Skin of body (tissue), 2 donors: ENCODE results near the gene WFIKKN1. TPM values are rescaled to one million over a fixed set of nuclear protein-coding genes. Genes with fewer than 3 reads are reported as not detected.
"Not testable (repeated sequence)": the region's sequence is repeated elsewhere in the genome, so short reads cannot be mapped to it uniquely, and the experiment has no call there.

ENCODE experiments used
- DNase-seq: peaks from one replicate; lab custom pipeline; 2025; lab: John Stamatoyannopoulos, UW
- total RNA-seq: library from RNA; depleted of rRNA; stranded (reverse); fragments of >200 nt; gene quantifications from one replicate; pipeline ENCODE4 v1.2.3, GENCODE V29; 2014

WFIKKN1 gene
- total RNA-seq, 1 donor from 2014 or later: 0.20 TPM

DNA sequence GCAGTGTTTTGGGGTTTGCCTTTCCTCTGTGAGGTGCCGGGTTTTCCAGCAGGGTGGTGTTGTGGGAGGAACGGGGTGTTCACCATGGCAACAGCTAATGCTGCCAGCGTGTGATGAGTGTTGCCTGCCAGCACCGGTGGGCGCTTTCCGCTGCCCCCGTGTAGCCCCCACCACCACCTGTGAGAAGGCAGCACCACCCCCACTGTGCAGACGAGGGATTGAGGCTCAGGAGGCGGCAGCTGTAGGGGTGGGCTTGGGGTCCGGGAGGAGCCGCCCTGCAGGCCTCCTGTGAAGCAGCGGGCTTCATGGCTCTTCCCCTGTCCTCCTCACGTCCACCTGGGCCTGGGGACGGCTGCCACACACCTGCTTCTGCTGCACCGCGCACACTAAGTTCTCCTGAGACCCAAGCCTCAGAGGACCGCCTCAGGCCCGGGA is 35.7 kb upstream of the WFIKKN1 start:
- no peak for DNase-seq

DNA sequence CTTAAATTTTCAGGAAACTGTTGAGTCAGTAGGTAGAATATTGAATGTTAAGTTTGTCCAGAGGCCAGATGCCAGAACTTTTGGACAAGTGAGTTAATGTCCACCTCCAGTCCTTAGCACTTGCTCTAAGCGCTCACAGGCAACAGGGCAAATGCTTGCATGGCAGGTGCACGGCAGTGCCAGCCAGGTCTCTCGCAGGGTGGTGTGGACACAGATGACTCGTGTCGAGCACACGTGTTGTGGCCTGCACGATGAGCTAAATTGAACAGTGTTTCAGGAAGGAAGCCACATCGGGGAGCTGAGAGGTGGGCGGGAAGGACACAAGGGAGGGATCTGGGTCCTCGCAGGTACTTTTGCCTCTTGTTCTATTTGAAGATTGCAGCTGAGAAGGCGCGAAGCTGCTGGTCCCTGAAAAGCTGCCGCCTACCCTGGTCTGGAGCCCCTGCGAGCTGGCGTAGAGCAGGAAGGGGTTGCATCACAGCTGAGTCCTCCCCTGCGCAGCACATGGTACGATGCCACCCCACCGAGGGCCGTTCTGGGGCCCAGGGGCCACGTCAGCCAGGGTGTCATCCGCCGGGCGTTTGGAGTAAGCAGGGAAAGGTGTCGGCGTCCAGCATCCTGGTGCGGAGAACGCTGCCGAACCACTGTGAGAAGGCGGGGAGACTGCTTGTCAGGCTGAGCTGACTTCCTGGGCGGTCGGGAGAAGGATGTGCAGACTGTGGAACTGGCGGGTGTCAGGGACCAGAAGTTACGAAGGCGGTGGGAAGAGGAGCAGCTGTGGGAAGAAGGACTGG is 34.6 kb upstream of the WFIKKN1 start:
- no peak for DNase-seq

DNA sequence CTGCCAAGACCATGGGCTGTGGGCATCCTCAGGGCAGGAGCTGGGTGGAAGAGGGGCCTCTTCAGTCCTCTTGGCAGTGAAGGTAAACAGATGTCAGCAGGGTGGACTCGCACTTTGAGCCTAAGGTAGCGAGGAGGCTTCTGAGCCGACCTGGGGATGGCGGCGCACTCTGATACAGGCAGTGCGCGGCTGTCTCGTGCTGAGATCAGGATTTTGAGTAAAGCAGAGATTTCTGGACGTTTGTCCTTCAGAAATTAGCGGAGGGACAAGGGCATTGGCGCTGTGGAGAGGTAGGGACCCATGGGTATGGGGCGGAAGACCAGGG is 34.1 kb upstream of the WFIKKN1 start:
- DNase-seq: no peak

DNA sequence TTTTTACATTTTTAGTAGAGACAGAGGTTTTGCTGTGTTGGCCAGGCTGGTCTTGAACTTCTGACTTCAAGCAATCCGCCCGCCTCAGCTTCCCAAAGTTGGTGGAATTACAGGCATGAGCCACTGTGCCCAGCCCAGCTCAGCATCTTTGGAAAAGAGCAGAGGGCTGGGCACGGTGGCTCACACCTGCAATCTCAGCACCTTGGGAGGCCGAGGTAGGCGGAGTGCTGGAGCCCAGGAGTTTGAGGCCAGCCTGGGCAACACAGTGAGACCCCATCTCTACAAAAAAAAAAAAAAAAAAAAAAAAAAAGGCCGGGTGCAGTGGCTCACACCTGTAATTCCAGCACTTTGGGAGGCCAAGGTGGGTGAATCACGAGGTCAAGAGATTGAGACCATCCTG is 33.1 kb upstream of the WFIKKN1 start:
- DNase-seq: not testable (repeated sequence)

DNA sequence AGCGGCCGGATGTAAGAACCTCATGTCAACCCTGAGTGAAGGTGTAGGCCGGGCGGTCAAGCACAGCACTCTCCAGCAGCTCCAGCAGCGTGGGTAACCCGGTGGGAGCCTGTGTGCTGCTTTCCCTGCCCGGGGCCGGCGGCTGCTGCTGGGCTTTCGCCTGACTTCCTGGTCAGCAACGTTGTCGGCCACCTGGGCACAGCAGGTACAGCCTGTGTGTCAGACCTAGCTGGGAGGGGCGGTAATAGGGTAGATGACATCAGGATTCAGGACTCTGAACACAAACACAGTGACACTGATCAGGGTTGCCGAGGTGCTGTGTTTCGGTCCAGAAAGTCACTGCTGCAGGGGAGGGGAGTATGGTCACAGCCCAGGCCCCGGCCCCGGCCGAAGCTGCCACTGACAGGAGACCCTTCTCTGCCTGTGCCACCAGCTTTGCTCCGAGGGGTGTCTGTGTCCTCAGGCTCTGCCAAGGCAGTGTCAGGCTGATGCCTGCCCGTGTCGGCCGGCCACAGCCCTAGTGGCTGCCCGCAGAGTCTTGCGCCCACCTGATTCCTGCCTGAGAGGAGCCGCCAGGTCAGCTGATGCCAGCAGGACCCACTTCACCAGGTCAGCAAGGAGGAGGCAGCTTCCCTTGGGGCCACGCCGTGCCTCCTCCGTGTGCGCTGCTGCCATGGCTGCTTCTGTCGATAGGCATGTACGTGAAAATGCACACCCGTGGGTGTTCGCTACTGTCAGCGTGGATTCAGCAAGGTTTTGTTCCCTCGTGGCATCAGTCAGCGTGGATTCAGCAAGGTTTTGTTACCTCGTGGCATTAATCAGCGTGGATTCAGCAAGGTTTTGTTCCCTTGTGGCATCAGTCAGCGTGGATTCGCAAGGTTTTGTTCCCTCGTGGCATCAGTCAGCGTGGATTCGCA is 31.7 kb upstream of the WFIKKN1 start:
- no peak for DNase-seq

DNA sequence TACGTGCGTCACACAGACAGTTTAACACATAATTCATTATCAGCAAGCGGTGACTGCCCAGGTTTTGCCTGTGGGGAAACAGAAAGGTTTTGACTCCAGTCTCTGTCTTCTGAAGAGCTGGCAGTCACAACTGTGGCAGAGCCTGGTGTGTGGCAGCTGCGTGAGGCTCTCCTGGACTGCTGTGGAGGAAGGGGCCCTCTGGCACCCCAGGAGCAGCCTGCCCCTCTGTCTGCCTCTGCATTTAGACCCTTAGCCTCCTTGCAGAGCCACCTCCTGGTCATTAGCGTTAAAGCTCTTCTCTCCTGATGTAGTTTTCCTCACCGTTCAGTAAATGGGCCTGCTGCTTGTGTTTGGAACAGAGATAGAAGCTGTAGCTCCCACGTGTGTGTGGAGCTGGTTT is 30.0 kb upstream of the WFIKKN1 start:
- no peak for DNase-seq

DNA sequence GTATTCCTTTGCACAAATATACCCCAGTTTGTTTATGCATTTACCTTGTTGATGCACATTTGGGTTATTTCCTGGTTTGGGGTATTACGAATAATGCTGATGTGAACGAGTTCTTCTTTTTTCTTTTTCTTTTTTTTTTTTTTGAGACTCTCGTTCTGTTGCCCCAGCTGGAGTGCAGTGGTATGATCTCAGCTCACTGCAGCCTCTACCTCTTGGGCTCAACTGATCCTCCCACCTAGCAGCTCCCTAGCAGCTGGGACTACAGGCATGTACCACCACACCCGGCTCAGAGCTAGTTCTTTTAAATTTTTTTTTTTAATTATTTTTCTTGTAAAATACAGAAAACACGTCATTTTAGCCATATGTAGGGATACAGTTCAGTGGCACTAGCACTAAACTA is 26.9 kb upstream of the WFIKKN1 start:
- DNase-seq: no peak

DNA sequence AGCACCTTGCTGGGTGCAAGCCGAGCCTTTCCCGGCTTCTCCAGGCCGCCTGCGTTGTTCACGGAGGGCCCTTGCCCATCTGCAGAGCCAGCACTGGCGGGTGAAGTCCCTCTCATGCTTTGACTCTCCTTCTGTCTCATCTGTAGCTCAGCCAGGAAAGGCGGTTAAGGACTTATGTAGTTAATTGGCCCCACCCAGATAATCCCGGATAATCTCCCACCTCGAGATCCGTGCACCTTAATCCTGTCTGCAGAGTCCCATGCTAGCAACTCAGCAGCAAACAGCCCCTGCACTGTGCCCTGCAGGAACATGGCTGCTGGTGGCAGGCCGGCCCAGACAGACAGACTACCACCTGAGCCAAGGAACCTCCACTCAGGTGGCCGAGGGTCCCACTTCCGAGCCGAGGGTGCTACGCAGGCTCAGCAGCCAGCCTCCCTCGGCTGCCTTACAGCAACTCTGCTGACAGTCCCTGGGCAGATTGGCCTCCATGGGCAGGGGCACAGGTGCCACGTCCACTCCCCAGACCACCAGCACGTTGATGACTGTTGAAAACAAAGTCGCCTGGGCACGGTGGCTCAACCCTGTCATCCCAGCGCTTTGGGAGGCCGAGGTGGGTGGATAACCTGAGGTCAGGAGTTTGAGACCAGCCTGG is 24.0 kb upstream of the WFIKKN1 start:
- no peak for DNase-seq

DNA sequence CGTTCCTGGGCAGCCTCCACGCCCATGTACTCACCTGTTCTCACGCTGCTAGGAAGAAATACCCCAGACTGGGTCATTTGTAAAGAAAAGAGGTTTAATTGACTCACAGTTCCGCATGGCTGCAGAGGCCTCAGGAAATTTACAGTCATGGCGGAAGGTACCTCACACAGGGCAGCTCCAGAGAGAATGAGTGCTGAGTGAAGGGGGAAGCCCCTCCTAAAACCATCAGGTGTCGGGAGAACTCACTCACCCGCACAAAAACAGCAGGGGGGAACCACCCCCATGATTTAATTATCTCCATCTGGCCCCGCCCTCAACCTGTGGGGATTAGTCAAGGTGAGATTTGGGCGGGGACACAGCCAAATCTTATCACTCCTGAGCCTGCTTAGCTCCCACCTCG is 22.8 kb upstream of the WFIKKN1 start:
- DNase-seq: no peak

DNA sequence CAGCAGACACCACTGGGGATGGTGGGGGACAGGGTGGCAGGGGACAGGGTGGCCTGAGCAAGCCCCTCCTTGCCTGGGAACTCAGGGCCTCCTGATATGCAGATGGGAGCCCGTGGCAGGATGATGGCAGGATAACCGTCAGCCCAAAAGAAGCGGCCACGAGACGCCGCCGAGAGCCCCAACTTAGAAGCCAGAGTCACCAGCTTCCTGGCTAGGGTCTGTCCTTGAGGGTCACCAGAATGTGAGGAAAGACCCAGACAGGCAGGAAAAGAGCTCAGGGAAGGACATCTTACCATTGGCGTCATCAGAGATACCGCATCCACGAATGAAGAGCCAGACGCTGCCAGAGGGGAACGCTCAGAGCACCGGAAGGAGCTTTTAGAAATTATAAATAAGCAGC is 21.5 kb upstream of the WFIKKN1 start:
- no peak for DNase-seq

DNA sequence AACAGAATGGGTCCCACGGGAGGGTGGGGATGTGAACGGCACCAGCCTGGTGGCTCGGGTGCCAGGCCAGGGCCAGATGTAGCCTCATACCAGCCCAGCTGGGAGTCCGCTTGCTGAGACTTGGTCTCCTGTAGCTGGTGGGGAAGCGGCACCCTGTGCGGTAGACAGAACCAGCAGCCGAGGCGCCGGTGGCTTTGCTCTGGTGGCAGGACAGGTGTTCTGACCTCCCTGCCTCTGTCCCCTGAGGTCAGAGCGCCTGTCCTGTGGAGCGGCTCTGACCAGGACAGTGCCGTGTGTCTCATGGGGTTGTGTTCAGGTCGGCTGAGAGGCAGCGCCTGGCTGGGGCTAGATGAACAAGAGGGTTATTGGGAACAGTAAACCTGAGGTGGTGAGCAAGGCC is 20.8 kb upstream of the WFIKKN1 start:
- DNase-seq: no peak

DNA sequence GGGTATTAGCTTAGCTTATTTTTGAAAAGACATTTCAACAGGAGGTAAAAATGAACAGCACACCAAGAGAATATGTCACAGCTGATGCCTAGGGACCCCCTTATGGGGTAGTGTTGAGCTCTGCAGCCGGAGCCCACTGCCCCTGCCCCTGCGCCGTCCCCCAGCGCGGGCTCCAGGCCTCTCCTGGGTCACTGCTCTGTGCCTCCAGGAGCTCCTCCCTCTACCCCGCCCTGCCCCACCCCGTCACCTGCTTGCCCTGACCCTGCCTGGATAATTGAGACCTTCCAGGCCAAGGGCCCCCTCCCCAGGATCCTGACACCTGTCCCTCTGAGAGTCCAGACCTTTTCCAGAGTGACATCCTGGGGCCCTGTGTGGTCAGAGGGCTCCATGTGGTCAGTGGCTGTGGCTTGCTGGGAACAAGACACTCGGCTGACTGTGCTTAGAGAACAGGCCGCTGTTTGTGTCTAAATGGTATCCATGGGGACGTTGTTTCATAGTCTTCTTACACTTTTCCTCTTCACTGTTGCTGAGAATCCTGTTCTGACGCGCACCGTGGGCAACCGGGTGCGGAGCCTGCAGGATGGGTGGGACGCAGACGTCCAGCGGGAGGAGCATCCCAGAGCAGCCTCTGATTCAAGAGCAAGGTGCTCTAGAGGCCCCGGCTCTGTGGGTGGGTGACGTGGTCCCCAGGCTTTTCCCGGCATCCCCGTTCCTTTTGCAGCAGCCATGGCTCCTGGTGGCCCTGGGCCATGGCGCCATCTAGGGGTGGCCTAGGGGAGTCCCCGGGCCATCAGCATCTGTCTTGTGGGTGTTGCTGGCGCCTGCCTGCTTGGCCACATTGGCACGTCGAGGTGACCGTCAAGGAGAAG is 20.0 kb upstream of the WFIKKN1 start:
- DNase-seq: no peak

DNA sequence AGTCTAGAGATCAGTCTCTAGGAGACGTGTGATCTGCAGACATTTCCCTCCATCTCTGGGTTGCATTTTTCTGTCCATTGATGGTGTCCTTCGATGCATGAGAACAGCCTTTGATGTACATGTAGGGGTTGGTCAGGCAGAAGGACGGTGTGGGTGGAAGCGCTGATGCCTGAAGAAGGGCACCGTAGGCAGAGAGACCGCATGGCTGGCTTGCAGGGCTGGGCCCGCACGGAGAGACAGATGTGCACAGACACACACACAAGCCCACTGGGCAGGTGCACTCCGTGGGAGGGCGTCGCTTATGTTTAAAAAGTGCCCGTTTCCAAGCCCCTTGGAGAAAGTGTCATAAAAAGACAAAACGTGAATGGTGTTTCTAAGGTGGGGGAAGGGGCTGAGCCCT is 15.7 kb upstream of the WFIKKN1 start:
- DNase-seq: no peak

DNA sequence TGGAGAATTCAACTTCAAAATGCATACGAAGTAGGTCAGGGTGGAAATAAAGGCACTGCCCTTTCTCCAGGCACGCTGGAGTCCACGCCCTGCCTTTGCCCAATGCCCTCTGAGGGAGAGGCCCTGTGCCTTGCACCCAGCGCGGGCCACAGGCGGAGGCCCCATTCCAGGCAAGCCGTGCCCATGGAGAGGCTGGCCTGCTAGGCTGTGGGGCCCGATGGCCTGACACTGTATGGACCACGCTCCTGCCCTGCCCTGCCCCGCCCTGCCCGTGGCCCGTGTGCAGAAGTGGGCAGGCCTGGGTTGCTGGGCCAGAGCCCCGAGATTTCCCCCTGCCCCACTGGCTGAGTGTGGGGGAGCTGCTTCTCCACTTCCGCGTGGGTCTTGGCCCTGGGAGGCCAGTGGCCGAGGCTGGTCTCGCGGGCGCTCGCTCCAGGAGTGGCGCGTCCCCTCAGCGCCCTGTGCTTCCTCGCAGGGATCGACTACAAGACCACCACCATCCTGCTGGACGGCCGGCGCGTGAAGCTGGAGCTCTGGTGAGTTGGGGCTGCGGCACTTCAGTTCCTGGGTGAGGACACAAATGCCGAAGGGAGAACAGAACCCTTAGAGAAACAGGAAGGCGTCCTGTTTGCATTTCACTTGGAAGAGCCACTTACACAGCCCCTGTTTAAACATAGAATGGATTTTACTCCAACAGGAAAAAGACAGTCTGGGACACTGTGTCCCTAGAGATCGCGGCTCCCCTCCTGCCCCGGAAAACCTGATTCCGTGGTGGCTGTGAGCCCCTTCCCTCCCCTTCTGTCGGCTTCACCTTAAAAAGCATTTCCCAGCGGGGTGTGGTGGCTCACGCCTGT is 13.8 kb upstream of the WFIKKN1 start:
- DNase-seq: no peak

DNA sequence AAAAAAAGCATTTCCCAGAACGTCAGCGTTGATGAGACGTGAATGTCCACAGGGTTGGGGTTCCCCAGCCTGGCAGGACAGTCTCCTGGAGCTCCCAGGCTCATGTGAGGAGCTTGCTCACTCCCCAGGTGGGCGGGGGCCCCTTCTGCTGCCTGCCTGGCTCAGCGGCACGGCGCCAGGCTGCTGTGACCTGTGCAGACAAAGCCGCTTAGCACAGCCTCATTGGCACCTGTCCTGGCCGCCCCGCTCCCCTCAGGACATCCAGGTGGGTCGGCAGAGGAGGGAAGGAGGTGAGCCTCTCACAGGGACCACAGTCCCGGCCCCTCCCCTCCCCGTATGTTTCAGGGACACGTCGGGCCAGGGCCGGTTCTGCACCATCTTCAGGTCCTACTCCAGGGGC is 12.9 kb upstream of the WFIKKN1 start:
- no peak for DNase-seq

DNA sequence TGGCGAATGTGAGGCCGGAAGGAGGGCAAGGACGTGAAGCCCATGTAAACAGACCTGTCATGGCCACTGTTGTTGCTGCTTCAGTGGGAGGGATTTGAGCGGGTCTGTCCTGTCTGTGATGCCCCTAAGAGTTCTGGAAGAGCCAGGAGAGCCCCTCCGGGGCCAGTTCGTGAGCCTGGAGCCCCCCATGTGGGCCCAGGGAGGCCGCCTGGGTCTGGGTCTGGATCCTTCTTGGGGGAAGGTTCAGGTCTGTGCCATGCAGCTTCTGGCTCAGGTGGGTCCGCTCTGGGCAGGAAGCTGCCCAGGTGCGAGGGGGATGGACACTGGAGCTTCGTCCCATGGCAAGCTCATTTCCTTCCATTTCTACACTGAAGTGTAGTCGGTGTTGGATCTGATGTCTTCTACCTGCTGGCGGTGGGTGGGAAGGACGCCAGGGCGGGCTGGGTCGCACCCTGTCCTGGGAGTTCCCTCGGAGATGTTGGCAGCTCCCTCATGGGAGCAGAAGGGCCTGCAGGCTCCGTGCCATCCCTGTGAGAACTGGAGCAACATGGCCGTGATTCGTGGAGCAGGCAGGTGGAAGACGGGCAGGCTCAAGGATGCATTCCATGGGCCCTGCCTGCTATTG is 11.2 kb upstream of the WFIKKN1 start:
- DNase-seq: no peak

DNA sequence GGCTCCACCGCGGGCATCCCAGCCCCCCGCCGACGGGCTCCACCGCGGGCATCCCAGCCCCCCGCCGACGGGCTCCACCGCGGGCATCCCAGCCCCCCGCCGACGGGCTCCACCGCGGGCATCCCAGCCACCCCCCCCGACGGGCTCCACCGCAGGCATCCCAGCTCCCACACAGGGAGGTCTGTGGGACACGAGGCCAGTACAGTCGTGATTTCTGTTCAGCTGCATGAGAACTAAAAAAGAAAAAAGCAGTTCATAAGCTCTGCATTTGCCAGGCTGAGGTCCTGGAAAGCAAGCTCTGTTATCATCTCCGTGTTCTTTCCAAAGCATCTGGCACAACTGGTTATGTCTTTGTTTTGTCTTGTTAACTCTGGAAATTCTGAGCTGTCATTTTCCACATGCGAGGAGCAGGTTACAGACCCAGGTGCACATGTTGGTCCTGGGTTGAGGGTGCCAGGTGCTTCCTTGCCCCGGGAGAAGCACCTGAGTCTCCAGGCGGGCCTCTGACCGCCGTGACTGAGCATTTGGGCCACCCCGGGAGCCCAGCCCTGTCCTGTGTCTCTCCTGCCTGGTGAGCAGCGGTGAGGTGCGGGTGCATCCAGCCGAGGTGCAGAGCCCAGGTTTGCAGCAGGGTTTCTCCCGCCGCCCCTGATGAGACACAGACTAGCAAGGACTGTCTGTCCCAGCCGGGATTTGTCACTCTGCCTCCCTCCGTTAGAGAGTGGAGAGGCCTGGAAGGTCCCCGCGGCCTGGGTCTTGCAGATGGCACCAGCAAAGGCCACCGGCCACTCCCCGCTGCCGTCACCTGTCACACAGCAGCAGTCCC is 9.9 kb upstream of the WFIKKN1 start:
- no peak for DNase-seq

DNA sequence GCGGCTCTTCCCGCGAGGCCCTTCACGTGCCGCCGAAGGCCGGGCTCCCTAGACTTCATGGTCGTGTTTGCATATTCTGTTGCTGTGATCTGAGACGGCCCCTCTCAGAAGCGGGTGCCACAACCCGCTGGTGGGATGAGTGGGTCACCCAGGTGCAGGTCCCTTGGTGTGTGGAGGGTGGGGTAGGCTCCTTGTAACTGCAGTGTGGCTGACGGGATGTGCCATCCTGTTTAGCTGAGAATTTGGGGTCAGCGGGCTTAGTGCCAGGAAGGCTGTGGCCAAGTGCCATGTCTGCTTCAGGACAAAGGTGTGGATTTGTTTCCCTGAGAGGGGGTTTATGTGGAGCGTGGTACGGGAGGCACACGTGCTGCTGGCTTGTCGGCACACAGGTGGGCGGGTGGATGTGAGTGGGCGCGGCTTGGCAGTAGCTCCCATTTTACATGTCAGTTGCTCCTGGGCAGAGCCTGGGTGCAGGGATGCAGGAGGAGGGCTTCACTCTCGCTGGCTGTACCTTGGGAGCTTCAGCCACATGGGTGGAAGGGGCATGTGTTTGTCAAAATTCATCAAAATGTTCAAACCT is 9.2 kb upstream of the WFIKKN1 start:
- no peak for DNase-seq

DNA sequence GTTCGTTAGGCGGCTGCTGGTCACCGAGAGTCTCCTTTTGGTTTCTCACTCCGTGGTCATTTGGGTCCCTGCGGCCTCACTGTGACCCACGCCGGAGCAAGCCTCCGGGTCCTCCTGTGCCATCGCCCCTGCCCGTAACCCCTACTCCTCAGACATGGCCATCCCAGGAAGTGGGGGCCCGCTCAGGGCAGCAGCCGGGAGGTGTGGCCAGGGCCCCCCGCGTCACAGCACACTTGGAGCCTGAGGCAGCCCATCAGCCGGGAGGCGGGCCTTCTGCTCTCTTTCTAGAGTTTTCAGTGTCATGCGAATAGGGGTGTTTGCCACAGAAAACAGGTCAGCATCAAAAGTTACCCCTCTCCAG is 7.9 kb upstream of the WFIKKN1 start:
- DNase-seq: no peak
